Tracheal epithelial cell (primary cell): Measurements from ENCODE around the gene ZNF841. TPM values are rescaled to one million over a fixed set of nuclear protein-coding genes. Genes with fewer than 3 reads are reported as not detected.

ENCODE experiments used
- total RNA-seq: library from RNA; depleted of rRNA; stranded (reverse); fragments of >200 nt; gene quantifications from 2 replicates; pipeline ENCODE4 v1.2.1, GENCODE V29; 2014

Gene ZNF841
- total RNA-seq, result 32.4 and 34.7 TPM in 2 replicates

DNA sequence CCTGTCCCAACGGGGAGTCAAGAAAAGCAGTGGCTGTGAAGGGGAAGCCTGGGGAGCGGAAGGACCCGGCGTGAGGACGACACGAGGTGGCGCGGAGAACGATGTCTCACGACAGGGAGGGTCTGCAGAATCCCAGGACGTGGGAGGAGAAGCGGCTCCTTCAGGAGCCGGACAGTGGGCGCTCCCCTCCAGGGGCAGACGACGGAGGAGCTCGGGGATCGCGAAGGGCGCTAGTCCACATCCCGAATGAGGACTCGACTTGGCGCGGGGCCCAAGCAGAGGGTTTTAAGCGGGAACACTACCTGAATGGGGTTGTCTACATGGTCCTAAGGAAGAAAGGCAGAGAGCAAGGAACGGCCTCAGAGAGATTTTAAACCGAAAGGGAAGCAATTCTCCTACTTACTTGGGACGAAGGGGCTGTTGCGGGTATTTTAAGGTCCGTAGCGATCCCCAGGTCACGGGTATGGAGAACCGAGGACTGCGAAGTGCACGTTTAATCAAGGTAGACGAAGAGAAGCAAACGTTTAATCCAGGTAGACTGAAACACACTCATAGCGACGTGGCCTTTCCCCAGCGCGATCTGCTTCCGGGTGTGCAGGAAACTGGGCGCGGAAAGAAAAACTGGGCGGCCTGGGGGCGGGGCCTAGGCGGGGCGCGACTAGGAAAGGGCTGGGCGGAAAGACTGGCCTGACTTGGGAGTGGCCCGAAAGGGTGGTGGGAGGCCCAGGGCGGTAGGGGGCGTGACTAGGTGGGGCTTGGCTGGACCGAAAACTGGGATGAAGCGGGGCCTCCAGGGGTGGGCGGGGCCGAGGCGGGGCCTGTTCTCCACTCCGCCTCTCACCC lies at the start of gene ZNF841:
Gene ZNF841, minus strand, starts transcription at position 594 of the 843 bp plus-strand sequence. CDS start 10,964 bp downstream, outside the sequence.

GRCh38 chr19:52139252-52140031 lies 43.9 kb upstream of the ZNF841 start, which contains the start of gene ZNF616:
ZNF616 (minus strand) TSS chr19:52139938; CDS start chr19:52130512, 9,426 bp downstream.

GRCh38 chr19:52048555-52049501 lies 46.7 kb downstream of the ZNF841 start, which contains the start of gene ZNF432:
ZNF432 (minus strand) TSS chr19:52048838; CDS start chr19:52046868, 1,970 bp downstream.

DNA sequence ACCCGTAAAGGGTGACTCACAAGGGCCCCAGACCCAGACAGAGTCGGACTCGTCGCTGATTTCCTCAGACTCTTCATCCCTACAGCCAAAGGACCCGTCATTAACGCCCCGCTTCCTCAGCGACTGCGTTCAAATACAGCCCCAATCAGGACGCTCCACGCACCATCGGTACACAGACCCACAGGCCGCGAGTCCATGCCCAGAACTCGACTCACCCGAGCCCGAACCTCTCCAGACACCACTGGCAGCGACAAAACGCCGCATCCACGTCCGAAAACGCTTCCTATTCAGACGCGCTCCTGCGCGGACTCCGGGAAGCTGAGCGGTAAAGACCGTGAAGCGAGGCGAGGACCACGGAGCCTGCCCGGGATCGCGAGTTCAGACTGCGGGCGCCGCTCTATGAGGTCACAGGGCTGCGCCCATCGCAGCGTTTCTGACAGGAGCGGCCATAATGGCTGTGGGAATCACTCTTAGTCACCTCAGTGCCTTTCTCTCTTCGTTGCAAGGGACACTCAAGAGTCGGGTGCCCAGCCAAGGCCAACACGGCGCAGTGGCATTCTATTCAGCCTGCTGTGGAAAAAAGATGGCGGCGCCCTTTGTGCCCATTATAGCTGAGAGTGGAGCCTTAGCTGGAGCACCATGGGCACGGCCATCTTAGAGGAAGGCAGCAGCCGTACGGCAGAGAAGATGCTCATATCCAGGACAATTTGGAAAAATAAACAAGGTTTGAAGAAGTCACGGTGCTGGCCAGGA lies 67.4 kb downstream of the ZNF841 start, which contains the start of gene ZNF614:
Gene ZNF614, minus strand, starts transcription at position 353 of the 753 bp plus-strand sequence. CDS start 2,634 bp downstream, outside the sequence.

Other genes starting within 250 kb of the ZNF841 start
- gene ZNF577, start 207.8 kb downstream of the ZNF841 start, total RNA-seq, result 3.9 and 4.3 TPM in 2 replicates
- gene ZNF649, start 190.7 kb downstream of the ZNF841 start, total RNA-seq, result 7.0 and 8.1 TPM in 2 replicates
- 5.8 and 6.7 TPM in 2 replicates for gene ZNF613, start 168.3 kb downstream of the ZNF841 start, total RNA-seq
- 5.3 and 8.9 TPM in 2 replicates for gene ZNF350, start 108.9 kb downstream of the ZNF841 start, total RNA-seq
- gene ZNF615, start 87.6 kb downstream of the ZNF841 start, total RNA-seq, result 9.6 and 10.4 TPM in 2 replicates
- gene ZNF614, start 67.4 kb downstream of the ZNF841 start, total RNA-seq, result 8.2 and 9.0 TPM in 2 replicates
- 7.0 and 8.1 TPM in 2 replicates for gene ZNF432, start 46.9 kb downstream of the ZNF841 start, total RNA-seq
- gene ZNF616, start 44.2 kb upstream of the ZNF841 start, total RNA-seq, result 7.5 and 15.3 TPM in 2 replicates
- gene ZNF836, start 75.9 kb upstream of the ZNF841 start, total RNA-seq, result 4.3 and 6.3 TPM in 2 replicates
- 175 and 233 TPM in 2 replicates for gene PPP2R1A, start 94.3 kb upstream of the ZNF841 start, total RNA-seq
- 10.6 and 16.8 TPM in 2 replicates for gene ZNF766, start 173.8 kb upstream of the ZNF841 start, total RNA-seq
- gene ZNF480, start 201.4 kb upstream of the ZNF841 start, total RNA-seq, result 2.2 and 3.8 TPM in 2 replicates
- 1.5 and 2.2 TPM in 2 replicates for gene ZNF610, start 240.5 kb upstream of the ZNF841 start, total RNA-seq